HepG2 (cell line): ENCODE data around the gene TRAIP. TPM values are rescaled to one million over a fixed set of nuclear protein-coding genes. Genes with fewer than 3 reads are reported as not detected.

Experiments
- FOSL2 ChIP-seq: sonication (generic); formaldehyde crosslinking; IDR thresholded peaks from 2 replicates; pipeline ENCODE4 v1.4.0; 2020; ENCODE audit warnings: missing genetic modification reagents
- FOXC1 ChIP-seq: sonication (generic); formaldehyde crosslinking; IDR thresholded peaks from 2 replicates; pipeline ENCODE4 v1.8.0; 2022; ENCODE audit warnings: mild to moderate bottlenecking, missing genetic modification reagents, borderline replicate concordance
- FOXM1 ChIP-seq: sonication (generic); formaldehyde crosslinking; IDR thresholded peaks from 2 replicates; pipeline ENCODE4 v1.5.0; 2020; ENCODE audit warnings: missing genetic modification reagents
- GABPB1 ChIP-seq: IDR thresholded peaks from 2 replicates; pipeline ENCODE4 v1.6.1; 2016; ENCODE audit warnings: mild to moderate bottlenecking, missing genetic modification reagents, moderate library complexity, missing compliant biosample characterization
- NCOR1 ChIP-seq: fragments of 200-600 bp; sonication (generic); IDR thresholded peaks from 2 replicates; pipeline ENCODE4 v1.7.0; 2017; ENCODE audit warnings: antibody characterized with exemption, low read length, borderline replicate concordance
- PHB2 ChIP-seq: fragments of 450-650 bp; IDR thresholded peaks from 2 replicates; pipeline ENCODE4 v1.6.1; 2018; ENCODE audit not compliant: partially characterized antibody
- ZNF563 ChIP-seq: sonication (generic); formaldehyde crosslinking; IDR thresholded peaks from 2 replicates; pipeline ENCODE4 v1.8.0; 2022; ENCODE audit warnings: mild to moderate bottlenecking, moderate library complexity, missing genetic modification reagents
- polyA plus RNA-seq, 8 experiments: library from polyadenylated mRNA; depleted of rRNA in 3 of 8; stranded (reverse) in 7 of 8; unstranded in 1 of 8; fragments of >200 nt; fragmentation: Illumina TruSeq in 4 of 8; extraction: Trizol in 4 of 8; gene quantifications; 2 replicates each; pipeline versions ENCODE4 v1.2.1 to v1.2.3, GENCODE V29; 2011 to 2016; ENCODE audit warnings: low read depth in 4 of 8, missing spikeins in 1 of 8, mixed read lengths in 1 of 8; ENCODE audit not compliant: insufficient read depth in 1 of 8
- total RNA-seq, 5 experiments: library from RNA; depleted of rRNA; stranded (reverse); fragments of >200 nt; fragmentation: Illumina TruSeq; extraction: Trizol; gene quantifications; 2 replicates each; pipeline ENCODE4 v1.2.3, GENCODE V29; 2016; ENCODE audit warnings: low read depth in 1 of 5
- TF ChIP-seq, protein P1 (sequence below): sonication (generic); formaldehyde crosslinking; IDR thresholded peaks from 2 replicates; pipeline ENCODE4 v1.8.1; 2023; ENCODE audit warnings: mild to moderate bottlenecking, inconsistent platforms, moderate library complexity, missing genetic modification reagents, borderline replicate concordance
- TF ChIP-seq, protein P2 (sequence below): sonication (generic); formaldehyde crosslinking; conservative IDR thresholded peaks from 2 replicates; pipeline ENCODE4 v1.8.0; 2022; ENCODE audit warnings: low read depth, missing genetic modification reagents
- TF ChIP-seq, protein P3 (sequence below): sonication (generic); formaldehyde crosslinking; IDR thresholded peaks from 2 replicates; pipeline ENCODE4 v1.4.0; 2020; ENCODE audit warnings: missing genetic modification reagents
- TF ChIP-seq, protein P4 (sequence below): sonication (generic); formaldehyde crosslinking; IDR thresholded peaks from 2 replicates; pipeline ENCODE4 v1.4.0; 2020; ENCODE audit warnings: missing genetic modification reagents
- TF ChIP-seq, protein P5 (sequence below): sonication (generic); formaldehyde crosslinking; IDR thresholded peaks from 2 replicates; pipeline ENCODE4 v1.9.0; 2021; ENCODE audit warnings: mild to moderate bottlenecking, missing genetic modification reagents
- TF ChIP-seq, protein P6 (sequence below): sonication (generic); formaldehyde crosslinking; IDR thresholded peaks from 2 replicates; pipeline ENCODE4 v1.5.0; 2020; ENCODE audit warnings: missing genetic modification reagents, mild to moderate bottlenecking, borderline replicate concordance

The TRAIP gene
- total and polyA plus RNA-seq, 2 of the 13 experiments (the other 11 are each of a cell fraction or from before 2014, with no cell fraction given), result 13.9 to 23.9 TPM

DNA sequence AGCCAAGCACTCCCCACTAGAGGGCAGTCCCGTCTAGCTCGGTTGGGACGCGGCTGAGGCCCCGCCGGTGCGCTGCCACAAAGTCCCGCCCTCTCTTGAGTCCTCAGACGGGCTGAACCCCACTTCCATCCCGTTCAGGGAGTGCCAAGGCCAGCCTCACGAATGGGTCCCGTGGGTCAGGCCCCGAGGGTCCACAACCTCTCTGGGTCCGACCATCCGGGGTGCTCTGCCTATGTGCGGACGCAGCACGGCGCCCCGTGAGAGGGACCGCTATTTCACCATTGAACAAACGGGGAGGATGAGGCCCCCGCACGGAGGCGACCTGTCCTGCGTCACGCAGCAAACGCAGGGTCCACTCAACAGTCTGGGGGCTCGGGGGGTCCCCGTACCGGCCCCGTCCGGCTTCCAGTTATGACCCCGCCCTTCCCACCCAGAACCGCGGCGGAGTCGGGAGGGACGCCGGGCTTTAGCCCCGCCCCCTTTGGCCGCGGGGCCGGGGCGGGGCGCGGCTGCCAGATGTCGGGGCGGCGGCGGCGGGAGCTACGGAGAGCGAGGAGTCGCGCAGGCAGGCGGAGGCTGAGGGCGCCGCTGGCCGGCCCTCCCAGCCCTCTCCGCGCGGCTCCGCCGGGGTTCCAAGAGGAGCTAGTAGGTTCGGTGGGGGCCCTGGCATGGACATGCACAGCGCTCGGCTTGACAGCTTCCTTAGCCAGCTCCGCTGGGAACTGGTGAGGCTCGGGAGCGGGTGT, 53.5 kb downstream of the TRAIP start, which contains the start of gene INKA1 (continued):
- TF ChIP-seq, protein P1, sequence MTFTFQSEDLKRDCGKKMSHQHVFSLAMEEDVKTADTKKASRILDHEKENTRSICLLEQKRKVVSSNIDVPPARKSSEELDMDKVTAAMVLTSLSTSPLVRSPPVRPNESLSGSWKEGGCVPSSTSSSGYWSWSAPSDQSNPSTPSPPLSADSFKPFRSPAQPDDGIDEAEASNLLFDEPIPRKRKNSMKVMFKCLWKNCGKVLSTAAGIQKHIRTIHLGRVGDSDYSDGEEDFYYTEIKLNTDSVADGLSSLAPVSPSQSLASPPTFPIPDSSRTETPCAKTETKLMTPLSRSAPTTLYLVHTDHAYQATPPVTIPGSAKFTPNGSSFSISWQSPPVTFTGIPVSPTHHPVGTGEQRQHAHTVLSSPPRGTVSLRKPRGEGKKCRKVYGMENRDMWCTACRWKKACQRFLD (CRISPR knock-in tag), result no peak
- TF ChIP-seq, protein P2, sequence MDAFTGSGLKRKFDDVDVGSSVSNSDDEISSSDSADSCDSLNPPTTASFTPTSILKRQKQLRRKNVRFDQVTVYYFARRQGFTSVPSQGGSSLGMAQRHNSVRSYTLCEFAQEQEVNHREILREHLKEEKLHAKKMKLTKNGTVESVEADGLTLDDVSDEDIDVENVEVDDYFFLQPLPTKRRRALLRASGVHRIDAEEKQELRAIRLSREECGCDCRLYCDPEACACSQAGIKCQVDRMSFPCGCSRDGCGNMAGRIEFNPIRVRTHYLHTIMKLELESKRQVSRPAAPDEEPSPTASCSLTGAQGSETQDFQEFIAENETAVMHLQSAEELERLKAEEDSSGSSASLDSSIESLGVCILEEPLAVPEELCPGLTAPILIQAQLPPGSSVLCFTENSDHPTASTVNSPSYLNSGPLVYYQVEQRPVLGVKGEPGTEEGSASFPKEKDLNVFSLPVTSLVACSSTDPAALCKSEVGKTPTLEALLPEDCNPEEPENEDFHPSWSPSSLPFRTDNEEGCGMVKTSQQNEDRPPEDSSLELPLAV (CRISPR knock-in tag), result no peak
- TF ChIP-seq FOXM1 (no peak), ZNF563 (peak; percentile 42; the same call in 1 of the 2 replicates), PHB2 (no peak), NCOR1 (no peak), FOXC1 (CRISPR knock-in tag) (peak; percentile 32; the same call in 1 of the 2 replicates), GABPB1 (CRISPR knock-in tag) (peak; percentile 65; the same call in 1 of the 2 replicates), FOSL2 (peak; percentile 25; the same call in 1 of the 2 replicates)
- TF ChIP-seq, protein P3, sequence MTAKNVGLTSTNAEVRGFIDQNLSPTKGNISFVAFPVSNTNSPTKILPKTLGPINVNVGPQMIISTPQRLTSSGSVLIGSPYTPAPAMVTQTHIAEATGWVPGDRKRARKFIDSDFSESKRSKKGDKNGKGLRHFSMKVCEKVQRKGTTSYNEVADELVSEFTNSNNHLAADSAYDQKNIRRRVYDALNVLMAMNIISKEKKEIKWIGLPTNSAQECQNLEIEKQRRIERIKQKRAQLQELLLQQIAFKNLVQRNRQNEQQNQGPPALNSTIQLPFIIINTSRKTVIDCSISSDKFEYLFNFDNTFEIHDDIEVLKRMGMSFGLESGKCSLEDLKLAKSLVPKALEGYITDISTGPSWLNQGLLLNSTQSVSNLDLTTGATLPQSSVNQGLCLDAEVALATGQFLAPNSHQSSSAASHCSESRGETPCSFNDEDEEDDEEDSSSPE (CRISPR knock-in tag), result peak; percentile 72; the same call in 1 of the 2 replicates
- TF ChIP-seq, protein P4, sequence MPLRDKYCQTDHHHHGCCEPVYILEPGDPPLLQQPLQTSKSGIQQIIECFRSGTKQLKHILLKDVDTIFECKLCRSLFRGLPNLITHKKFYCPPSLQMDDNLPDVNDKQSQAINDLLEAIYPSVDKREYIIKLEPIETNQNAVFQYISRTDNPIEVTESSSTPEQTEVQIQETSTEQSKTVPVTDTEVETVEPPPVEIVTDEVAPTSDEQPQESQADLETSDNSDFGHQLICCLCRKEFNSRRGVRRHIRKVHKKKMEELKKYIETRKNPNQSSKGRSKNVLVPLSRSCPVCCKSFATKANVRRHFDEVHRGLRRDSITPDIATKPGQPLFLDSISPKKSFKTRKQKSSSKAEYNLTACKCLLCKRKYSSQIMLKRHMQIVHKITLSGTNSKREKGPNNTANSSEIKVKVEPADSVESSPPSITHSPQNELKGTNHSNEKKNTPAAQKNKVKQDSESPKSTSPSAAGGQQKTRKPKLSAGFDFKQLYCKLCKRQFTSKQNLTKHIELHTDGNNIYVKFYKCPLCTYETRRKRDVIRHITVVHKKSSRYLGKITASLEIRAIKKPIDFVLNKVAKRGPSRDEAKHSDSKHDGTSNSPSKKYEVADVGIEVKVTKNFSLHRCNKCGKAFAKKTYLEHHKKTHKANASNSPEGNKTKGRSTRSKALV (CRISPR knock-in tag), result no peak
- TF ChIP-seq, protein P5, sequence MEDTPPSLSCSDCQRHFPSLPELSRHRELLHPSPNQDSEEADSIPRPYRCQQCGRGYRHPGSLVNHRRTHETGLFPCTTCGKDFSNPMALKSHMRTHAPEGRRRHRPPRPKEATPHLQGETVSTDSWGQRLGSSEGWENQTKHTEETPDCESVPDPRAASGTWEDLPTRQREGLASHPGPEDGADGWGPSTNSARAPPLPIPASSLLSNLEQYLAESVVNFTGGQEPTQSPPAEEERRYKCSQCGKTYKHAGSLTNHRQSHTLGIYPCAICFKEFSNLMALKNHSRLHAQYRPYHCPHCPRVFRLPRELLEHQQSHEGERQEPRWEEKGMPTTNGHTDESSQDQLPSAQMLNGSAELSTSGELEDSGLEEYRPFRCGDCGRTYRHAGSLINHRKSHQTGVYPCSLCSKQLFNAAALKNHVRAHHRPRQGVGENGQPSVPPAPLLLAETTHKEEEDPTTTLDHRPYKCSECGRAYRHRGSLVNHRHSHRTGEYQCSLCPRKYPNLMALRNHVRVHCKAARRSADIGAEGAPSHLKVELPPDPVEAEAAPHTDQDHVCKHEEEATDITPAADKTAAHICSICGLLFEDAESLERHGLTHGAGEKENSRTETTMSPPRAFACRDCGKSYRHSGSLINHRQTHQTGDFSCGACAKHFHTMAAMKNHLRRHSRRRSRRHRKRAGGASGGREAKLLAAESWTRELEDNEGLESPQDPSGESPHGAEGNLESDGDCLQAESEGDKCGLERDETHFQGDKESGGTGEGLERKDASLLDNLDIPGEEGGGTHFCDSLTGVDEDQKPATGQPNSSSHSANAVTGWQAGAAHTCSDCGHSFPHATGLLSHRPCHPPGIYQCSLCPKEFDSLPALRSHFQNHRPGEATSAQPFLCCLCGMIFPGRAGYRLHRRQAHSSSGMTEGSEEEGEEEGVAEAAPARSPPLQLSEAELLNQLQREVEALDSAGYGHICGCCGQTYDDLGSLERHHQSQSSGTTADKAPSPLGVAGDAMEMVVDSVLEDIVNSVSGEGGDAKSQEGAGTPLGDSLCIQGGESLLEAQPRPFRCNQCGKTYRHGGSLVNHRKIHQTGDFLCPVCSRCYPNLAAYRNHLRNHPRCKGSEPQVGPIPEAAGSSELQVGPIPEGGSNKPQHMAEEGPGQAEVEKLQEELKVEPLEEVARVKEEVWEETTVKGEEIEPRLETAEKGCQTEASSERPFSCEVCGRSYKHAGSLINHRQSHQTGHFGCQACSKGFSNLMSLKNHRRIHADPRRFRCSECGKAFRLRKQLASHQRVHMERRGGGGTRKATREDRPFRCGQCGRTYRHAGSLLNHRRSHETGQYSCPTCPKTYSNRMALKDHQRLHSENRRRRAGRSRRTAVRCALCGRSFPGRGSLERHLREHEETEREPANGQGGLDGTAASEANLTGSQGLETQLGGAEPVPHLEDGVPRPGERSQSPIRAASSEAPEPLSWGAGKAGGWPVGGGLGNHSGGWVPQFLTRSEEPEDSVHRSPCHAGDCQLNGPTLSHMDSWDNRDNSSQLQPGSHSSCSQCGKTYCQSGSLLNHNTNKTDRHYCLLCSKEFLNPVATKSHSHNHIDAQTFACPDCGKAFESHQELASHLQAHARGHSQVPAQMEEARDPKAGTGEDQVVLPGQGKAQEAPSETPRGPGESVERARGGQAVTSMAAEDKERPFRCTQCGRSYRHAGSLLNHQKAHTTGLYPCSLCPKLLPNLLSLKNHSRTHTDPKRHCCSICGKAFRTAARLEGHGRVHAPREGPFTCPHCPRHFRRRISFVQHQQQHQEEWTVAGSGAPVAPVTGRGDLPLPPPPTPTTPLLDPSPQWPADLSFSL, result no peak
- TF ChIP-seq, protein P6, sequence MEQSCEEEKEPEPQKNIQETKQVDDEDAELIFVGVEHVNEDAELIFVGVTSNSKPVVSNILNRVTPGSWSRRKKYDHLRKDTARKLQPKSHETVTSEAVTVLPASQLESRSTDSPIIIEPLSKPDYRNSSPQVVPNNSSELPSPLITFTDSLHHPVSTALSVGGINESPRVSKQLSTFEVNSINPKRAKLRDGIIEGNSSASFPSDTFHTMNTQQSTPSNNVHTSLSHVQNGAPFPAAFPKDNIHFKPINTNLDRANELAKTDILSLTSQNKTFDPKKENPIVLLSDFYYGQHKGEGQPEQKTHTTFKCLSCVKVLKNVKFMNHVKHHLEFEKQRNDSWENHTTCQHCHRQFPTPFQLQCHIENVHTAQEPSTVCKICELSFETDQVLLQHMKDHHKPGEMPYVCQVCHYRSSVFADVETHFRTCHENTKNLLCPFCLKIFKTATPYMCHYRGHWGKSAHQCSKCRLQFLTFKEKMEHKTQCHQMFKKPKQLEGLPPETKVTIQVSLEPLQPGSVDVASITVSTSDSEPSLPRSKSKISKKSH, result peak; percentile 53; the same call in 1 of the 2 replicates
